HG02610 (cell line): ENCODE measurements around the gene KLF16.

Experiments used
- ATAC-seq: cut with Tn5 transposase; IDR thresholded peaks from one replicate; pipeline ENCODE4 v1.9.1; 2021; ENCODE audit warnings: mild to moderate bottlenecking, moderate library complexity; ENCODE audit not compliant: unreplicated experiment

The KLF16 gene

DNA sequence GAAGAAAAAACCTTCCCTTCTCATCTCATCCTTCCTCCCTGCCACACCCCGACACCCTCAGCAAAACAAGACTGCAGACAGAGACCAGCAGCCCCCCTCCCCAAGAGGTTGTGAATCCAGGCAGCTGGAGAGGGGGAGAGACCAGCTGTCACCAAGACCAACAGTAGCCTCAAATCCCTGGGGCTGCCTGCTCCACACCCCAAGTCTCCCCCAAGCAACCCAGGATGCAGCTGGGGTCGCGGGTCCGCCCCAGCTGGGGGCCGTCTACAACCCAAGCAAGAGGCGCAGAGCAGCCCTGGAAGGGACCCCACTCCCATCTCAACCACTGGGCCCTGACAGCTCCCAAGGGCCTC, 7.1 kb downstream of the KLF16 start:
- ATAC-seq = no peak

GRCh38 chr19:1855828-1856255, 7.5 kb downstream of the KLF16 start:
- no peak for ATAC-seq

DNA sequence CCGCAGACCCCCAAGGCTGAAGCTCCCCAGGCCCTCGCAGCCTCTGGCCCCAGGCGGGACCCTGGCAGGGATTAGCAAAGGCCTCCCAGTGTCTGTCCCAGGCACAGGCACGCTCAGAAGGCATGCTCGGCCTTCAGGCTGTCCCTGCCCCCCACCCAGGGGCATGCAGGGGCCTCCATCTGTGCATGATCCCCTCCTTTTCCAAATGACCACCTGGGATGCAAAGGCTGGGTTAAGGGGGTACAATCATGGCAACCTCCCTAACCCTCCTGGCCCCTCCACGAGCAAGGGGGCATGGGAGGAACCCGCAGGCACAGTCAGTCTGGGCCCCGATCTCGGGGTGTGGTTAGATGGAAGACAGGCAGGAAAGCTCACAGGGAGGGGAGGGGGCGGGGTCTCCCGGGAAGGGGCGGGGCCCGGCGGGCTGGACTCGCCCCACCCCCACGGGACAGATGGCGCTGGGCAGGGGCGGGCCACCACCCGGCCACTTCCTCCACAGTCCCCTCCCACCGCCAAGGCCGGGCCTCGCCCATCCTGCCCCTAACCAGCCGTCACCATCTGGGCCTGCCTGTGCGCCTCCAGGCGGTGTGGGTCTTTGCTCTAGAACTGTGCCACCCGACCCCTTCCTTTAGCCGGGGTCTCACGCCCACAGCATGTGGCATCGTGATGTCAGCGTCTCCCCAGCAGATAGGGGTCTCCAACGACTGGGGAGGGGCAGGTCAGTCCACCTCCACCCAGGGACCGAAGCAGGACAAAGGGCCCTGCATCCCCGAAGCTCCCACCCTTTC, 8.1 kb downstream of the KLF16 start:
- peak; percentile 42 for ATAC-seq

DNA sequence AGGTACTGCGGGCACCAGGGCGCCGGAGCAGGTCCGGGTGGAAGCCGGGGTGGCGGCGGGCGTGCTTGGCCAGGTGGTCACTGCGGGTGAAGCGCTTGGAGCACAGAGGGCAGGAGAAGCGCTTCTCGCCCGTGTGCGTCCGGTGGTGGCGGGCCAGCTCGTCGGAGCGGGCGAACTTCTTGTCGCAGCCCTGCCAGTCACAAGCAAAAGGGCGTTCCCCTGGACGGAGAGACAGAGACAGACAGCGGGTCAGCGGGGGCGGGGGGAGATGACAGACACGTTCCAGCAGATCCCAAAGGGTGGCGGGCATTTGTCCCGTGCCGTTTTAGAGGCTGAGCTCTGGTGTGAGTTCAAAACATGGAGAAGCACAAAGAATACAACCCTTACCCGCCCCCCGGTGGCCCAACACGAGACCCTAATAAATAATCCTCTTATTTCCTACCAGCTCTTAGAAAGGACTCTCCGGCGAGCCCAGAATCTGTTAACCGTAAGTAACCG, 8.8 kb downstream of the KLF16 start:
- no peak for ATAC-seq

DNA sequence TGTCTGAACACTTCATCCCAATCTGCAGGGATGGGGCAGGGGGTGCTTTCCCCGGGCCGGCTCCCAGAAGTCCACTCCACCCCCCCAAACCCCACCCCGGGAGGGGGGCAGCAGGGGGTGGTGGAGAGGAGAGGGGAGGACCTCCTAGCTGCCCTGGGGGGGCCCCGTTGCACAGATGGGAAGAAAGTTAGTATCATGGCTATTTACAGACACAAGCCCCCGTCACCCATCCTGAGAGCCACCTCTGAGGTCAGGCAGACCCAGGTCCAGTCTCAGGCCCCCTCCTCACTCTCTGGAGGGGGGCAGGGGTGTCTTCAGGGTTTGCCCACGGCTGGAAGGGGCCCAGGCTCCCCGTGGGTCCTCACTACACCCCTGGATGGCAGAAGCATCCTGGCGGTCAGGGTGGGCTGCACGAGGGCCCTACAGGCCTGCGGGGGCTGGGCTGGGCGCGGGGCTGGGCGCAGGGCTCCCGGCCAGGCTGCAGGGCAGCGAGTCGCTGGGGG, 9.3 kb downstream of the KLF16 start:
- ATAC-seq = no peak

GRCh38 chr19:1853295-1854038, 9.9 kb downstream of the KLF16 start:
- peak; percentile 25 for ATAC-seq

DNA sequence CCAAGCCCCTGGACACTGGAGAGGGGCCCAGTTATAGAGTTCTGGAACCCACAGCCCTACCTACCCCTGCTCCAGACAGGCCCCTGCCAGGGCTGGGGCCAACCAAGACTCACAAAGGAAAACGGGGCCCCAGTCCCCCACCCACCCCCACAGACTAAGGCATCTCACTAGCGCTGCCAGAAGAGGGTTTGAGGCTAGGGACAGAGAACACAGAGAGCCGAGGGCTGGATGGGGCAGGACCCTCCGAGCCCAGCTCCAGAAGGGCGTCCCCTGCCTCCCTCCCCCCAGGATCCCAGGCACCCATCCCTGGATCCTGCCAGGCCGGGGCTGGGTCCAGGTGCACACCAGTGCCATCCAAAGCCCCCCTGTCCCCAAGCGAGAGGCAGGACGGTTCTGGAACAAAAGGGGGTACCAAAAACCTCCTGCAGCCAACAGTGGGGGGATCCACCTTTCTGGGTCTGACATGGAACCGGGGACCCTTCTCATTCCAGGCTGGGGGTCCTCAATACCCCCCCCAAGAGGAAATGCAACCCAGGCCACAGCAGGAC, 10.7 kb downstream of the KLF16 start:
- ATAC-seq = no peak

- no peak for ATAC-seq
Measured at GRCh38 chr19:1851654-1852580, 11.5 kb downstream of the KLF16 start.

DNA sequence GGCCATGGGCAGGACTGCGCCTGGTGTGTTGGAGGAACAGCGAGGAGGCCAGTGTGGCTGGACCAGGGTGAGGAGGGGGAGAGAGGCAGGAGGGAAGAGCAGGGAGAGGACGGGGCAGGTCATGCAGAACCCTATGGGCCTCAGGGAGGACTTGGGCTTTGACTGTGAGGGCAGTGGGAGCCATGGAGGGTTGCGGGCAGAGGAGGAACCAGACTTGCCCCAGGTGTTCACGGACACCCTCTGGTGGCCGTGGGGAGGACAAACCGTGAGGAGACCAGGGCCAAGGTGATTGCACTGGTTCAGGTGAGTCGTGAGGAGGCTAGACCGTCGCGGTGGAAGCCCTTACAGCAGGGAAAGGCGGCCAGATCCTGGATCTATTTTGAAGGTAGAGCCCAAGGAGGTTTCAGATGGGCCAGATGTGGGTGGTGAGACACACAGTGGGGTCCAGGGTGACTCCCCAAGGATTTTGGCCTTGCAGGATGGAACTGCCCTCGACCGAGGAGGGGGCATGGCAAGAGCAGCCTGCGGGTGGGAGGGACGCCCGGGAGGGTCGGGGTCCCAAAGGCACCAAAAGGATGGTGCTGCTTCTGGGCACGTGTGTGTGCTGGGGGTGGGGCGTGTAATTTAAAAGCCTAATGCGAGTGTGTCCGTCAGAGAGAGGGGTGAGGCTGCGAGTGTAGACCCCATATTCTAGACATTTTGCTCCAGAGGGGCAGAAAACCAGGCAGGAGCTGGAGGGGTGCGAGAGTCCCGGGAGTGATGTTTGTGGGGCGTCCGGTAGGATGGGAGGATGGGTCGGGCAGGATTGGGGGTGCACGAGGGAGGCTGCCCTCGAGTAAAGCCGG, 12.3 kb downstream of the KLF16 start:
- ATAC-seq = no peak

DNA sequence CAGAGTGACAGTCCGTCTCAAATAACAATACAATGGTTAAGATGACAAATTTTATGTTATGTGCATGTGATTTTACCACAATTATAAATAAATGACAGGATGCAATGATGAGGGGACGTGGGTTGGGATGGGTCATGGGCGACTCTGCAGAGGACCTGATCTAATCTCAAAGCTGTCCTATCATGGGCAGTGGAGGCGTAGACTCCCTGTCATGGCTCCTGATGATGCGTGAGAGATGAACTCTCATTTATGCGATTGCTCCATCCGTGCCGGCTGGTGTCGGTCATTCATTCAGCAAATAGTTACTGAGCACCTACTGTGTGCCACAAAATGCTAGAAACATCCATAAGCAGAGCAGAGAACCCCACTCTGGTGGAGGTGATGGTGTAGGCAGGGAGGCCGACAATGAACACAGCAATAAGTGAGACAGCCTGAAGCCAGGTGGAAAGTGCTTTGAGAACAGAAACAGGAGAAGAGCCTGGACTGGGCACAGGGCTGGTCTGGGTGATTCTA, 13.4 kb downstream of the KLF16 start:
- no peak for ATAC-seq

GRCh38 chr19:1849132-1849474, 14.3 kb downstream of the KLF16 start:
- no peak for ATAC-seq

- ATAC-seq = peak; percentile 57
Measured at GRCh38 chr19:1848399-1849131, 14.8 kb downstream of the KLF16 start, which contains the start of gene REXO1. Gene REXO1 (minus strand): TSS chr19:1848483. CDS start chr19:1848358, 125 bp downstream.

GRCh38 chr19:1847684-1848398, 15.5 kb downstream of the KLF16 start:
- peak; percentile 27 for ATAC-seq

DNA sequence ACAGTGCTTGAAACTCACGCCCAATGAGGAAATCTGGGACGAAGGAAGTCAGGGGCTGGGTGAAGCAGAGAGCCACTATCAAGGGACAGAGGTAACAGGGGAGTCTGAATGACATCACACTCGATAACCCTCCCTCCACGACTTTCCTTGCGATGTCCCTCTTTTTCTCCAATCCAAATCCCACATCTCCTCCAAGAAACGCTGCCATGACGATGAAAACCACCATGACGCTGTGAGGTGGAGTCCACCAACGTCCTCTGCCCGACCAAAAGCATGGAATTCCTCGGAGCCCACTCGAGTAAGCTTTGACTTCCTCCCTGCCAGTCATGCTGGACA, 16.1 kb downstream of the KLF16 start:
- no peak for ATAC-seq

DNA sequence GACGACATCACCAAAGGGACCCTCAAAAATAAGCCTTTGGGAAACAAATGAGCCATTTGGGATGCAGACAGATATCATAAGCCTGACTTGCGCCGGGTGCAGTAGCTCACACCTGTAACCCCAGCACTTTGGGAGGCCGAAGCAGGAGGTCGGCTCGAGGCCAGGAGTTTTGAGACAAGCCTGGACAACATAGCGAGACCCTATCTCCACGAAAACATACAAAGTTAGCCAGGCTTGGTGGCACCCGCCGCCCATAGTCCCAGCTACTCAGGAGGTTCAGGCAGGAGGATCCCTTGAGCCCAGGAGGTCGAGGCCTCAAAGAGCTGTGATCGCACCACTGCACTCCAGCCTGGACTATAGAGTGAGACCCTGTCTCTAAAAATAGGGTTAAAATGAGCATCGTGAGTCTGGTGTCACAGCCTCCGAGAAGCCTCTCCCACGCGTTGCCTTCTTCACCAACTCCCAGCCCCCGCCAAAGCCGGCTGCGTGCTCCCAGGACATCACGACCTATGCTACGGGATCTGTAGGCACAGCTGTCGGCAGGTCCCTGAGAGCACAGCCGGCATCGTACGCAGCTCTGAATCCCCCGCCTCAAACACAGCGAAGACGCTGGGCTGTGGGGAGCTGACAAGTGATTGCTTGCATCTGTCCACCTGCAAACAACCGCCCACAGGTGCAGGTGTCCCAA, 16.7 kb downstream of the KLF16 start:
- ATAC-seq = no peak

- no peak for ATAC-seq
Measured at GRCh38 chr19:1845642-1846041, 17.7 kb downstream of the KLF16 start.

DNA sequence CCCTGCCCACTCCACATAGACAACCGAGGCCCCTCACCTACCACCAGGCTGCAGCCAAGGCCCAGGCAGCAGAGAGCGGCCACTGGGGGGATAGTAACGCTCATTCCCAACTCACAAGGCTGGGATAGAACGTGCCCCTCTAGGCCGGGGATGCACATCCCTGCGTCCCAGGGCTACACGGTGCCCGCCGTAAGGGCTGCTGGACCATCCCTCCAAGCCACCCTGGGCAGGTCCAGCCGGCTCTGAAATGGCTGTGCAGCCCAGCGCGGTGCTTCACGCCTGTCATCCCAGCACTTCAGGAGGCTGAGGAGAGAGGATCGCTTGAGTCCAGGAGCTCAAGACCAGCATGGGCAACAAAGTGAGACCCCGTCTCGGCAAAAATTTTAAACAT, 18.3 kb downstream of the KLF16 start:
- ATAC-seq = no peak
